ENCODE data around the gene KHNYN. TPM values are rescaled to one million over a fixed set of nuclear protein-coding genes. Genes with fewer than 3 reads are reported as not detected.
A peak's percentile ranks its signal among the peaks of the same experiment; 100 is the strongest.

The KHNYN gene
- total and polyA plus RNA-seq, 4 donors = 15.2 to 64.9 (median 42.3) TPM

- DNase-seq (no peak), ATAC-seq (ENCODE audit: low FRiP score) (no peak)
- H3K36me3 ChIP-seq (ENCODE audit: control insufficient read depth in 1 of 2, insufficient read depth in 2 of 2, low read length in 1 of 2) = no peaks in the 10 kb centered on the region
- no peaks in the 10 kb centered on the region for H3K27me3 ChIP-seq (ENCODE audit: control insufficient read depth in 1 of 2, insufficient read depth in 2 of 2, low read length in 1 of 2)
- no peak overlapping the region for H3K4me3 ChIP-seq (ENCODE audit: low read length in 2 of 2)
- H3K27ac ChIP-seq (ENCODE audit: low read depth in 1 of 2, low read length in 2 of 2) = no peak overlapping the region
- intact Hi-C loops (cut with DNase I) = loop anchor here in 1 of 2 donors (5.0 kb wide), 1 partner anchor 164 kb away; no protein-coding TSS in a partner anchor
- 62 to 68% methylated on average over 19 of the region's 19 CpGs for WGBS, 2 donors
- no peaks in the 10 kb centered on the region for H3K9me3 ChIP-seq (ENCODE audit: control insufficient read depth, low read length)
- H3K4me1 ChIP-seq (ENCODE audit: control insufficient read depth in 1 of 2, insufficient read depth in 2 of 2, low read length in 2 of 2) = no peaks in the 10 kb centered on the region
Observed at GRCh38 chr14:24416254-24416931, 13.4 kb upstream of the KHNYN start.

DNA sequence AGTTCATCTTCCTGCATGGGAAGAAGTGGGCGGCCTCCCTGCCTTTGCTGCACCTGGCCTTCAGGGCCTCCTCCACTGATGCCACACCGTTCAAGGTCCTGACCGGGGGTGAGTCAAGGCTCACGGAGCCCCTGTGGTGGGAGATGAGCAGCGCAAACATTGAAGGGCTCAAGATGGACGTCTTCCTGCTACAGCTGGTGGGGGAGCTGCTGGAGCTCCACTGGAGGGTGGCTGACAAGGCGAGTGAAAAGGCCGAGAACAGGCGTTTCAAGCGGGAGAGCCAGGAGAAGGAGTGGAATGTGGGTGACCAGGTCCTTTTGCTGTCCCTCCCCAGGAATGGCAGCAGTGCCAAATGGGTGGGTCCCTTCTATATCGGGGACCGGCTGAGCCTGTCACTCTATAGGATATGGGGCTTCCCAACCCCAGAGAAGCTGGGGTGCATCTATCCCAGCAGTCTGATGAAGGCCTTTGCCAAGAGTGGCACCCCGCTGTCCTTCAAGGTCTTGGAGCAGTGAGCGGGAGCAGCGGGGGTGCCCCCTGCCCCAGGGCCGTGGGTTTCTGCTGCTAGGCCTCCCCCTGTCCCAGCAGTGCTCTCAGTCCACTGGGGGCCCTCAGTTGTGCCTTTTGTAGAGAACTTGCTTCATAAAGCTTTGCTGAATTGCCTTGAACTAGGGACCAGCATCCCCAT lies 12.7 kb upstream of the KHNYN start:
- DNase-seq = no peak
- no peaks in the 10 kb centered on the region for H3K27me3 ChIP-seq (ENCODE audit: control insufficient read depth in 1 of 2, insufficient read depth in 2 of 2, low read length in 1 of 2)

DNA sequence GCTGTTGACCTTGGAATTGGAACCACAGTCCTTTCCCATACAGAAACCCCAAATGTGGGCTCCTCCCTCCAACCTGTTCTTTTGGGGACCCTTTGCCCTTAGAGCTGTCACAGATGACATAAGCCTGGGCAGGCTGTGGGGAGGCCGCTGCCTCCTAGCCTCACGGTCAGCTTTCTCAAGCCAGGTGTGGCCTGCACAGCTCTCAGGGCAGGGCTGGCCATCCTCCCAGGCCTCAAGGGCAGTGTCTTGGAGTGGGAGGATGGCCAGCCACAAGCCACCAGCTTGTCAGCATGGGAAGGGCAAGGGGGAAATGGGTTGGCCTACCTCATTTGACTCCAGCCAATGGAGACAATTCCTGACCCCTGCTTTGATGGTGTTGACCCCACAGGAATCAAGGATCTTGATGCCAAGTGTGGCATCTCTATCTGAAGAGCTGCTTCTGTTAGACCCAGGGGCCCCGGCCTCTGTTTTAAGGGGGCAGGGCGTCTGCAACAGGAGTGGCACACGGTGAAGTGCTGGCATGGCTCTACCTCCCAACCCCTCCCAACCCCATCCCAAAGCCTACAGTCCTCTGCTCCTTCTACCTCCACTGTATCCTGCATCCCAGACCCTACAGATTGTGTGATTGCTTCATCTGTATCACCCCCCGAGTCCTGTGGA lies 11.8 kb upstream of the KHNYN start:
- H3K36me3 ChIP-seq (ENCODE audit: control insufficient read depth in 1 of 2, insufficient read depth in 2 of 2, low read length in 1 of 2) = no peaks in the 10 kb centered on the region
- H3K4me3 ChIP-seq (ENCODE audit: low read length in 2 of 2) = no peak overlapping the region
- intact Hi-C loops (cut with DNase I) = loop anchor here in 1 of 2 donors (5.0 kb wide), 1 partner anchor 166 kb away; no protein-coding TSS in a partner anchor
- H3K27ac ChIP-seq (ENCODE audit: low read depth in 1 of 2, low read length in 2 of 2) = no peak overlapping the region
- no peaks in the 10 kb centered on the region for H3K9me3 ChIP-seq (ENCODE audit: control insufficient read depth, low read length)
- peak; percentile 20 for ATAC-seq (ENCODE audit: low FRiP score)
- H3K4me1 ChIP-seq (ENCODE audit: control insufficient read depth in 1 of 2, insufficient read depth in 2 of 2, low read length in 2 of 2) = no peaks in the 10 kb centered on the region
- WGBS, 2 donors = 71 to 77% methylated on average over 6 of the region's 6 CpGs
- no peak for DNase-seq
- no peaks in the 10 kb centered on the region for H3K27me3 ChIP-seq (ENCODE audit: control insufficient read depth in 1 of 2, insufficient read depth in 2 of 2, low read length in 1 of 2)

More for the DNA sequence above, 12.7 kb upstream of the KHNYN start:
- Histone ChIP-seq H3K36me3 (ENCODE audit: control insufficient read depth in 1 of 2, insufficient read depth in 2 of 2, low read length in 1 of 2) (no peaks in the 10 kb centered on the region), H3K4me1 (ENCODE audit: control insufficient read depth in 1 of 2, insufficient read depth in 2 of 2, low read length in 2 of 2) (no peaks in the 10 kb centered on the region), H3K9me3 (ENCODE audit: control insufficient read depth, low read length) (no peaks in the 10 kb centered on the region), H3K27ac (ENCODE audit: low read depth in 1 of 2, low read length in 2 of 2) (no peak overlapping the region), H3K4me3 (ENCODE audit: low read length in 2 of 2) (no peak overlapping the region)
- intact Hi-C loops (cut with DNase I) = loop anchor here in 1 of 2 donors (5.0 kb wide), 1 partner anchor 165 kb away; no protein-coding TSS in a partner anchor
- no peak for ATAC-seq (ENCODE audit: low FRiP score)
- WGBS, 2 donors = 77 to 78% methylated on average over 16 of the region's 16 CpGs

DNA sequence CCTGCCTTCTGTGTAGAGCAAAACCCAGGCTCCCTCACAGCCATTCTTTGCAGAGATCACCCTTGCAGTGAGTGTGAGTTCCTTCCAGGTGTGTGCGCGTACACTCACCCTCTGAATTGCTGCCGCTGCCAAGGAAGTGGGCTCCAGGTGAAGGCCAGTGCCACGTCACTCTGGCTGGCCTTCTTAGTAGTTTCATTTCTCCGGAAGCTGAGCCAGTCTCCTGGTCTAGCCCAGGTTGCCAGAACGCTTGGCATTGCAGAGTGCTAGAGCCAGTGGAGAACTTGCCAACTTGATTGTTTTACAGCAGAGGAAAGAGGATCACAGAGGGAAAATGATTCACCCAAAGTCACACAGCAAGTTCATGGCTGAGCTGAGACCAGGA lies 11.3 kb upstream of the KHNYN start:
- Histone ChIP-seq H3K36me3 (ENCODE audit: control insufficient read depth in 1 of 2, insufficient read depth in 2 of 2, low read length in 1 of 2) (no peaks in the 10 kb centered on the region), H3K9me3 (ENCODE audit: control insufficient read depth, low read length) (no peaks in the 10 kb centered on the region), H3K27ac (ENCODE audit: low read depth in 1 of 2, low read length in 2 of 2) (no peak overlapping the region), H3K4me3 (ENCODE audit: low read length in 2 of 2) (no peak overlapping the region), H3K4me1 (ENCODE audit: control insufficient read depth in 1 of 2, insufficient read depth in 2 of 2, low read length in 2 of 2) (no peaks in the 10 kb centered on the region), H3K27me3 (ENCODE audit: control insufficient read depth in 1 of 2, insufficient read depth in 2 of 2, low read length in 1 of 2) (no peaks in the 10 kb centered on the region)
- ATAC-seq (ENCODE audit: low FRiP score) (no peak), DNase-seq (no peak)
- 19 to 27% methylated on average over 6 of the region's 6 CpGs for WGBS, 2 donors
- intact Hi-C loops (cut with DNase I) = loop anchor here in 1 of 2 donors (5.0 kb wide), 1 partner anchor 166 kb away; no protein-coding TSS in a partner anchor

DNA sequence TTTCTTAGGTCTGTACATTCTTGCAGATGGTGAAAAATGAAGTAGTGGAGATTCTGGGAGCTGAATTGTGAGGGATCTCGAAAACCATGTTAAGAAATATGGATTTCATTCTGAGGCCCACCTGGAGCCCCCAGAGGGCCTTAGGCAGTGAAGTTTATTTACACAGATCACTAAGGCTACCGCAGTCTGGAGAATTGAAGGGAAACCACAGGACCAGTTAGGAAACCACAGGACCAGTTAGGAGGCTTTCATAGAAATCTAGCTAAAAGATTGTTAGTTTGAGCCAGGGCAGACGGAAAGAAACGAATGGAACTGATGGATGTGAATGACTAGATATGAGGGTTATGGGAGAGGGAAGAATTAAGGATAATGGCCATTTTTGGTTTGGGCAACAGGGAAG lies 7.5 kb upstream of the KHNYN start:
- intact Hi-C loops (cut with DNase I) = no loop called here
- Histone ChIP-seq H3K27me3 (ENCODE audit: control insufficient read depth in 1 of 2, insufficient read depth in 2 of 2, low read length in 1 of 2) (no peaks in the 10 kb centered on the region), H3K27ac (ENCODE audit: low read depth in 1 of 2, low read length in 2 of 2) (no peak overlapping the region), H3K4me3 (ENCODE audit: low read length in 2 of 2) (no peak overlapping the region), H3K4me1 (ENCODE audit: control insufficient read depth in 1 of 2, insufficient read depth in 2 of 2, low read length in 2 of 2) (no peaks in the 10 kb centered on the region), H3K36me3 (ENCODE audit: control insufficient read depth in 1 of 2, insufficient read depth in 2 of 2, low read length in 1 of 2) (no peaks in the 10 kb centered on the region), H3K9me3 (ENCODE audit: control insufficient read depth, low read length) (no peaks in the 10 kb centered on the region)
- DNase-seq (no peak), ATAC-seq (ENCODE audit: low FRiP score) (no peak)
- WGBS, 2 donors = 75 to 76% methylated on average over 4 of the region's 4 CpGs

- Histone ChIP-seq H3K27me3 (ENCODE audit: control insufficient read depth in 1 of 2, insufficient read depth in 2 of 2, low read length in 1 of 2) (no peaks in the 10 kb centered on the region), H3K4me3 (ENCODE audit: low read length in 2 of 2) (no peak overlapping the region), H3K27ac (ENCODE audit: low read depth in 1 of 2, low read length in 2 of 2) (no peak overlapping the region), H3K9me3 (ENCODE audit: control insufficient read depth, low read length) (no peaks in the 10 kb centered on the region), H3K4me1 (ENCODE audit: control insufficient read depth in 1 of 2, insufficient read depth in 2 of 2, low read length in 2 of 2) (no peaks in the 10 kb centered on the region), H3K36me3 (ENCODE audit: control insufficient read depth in 1 of 2, insufficient read depth in 2 of 2, low read length in 1 of 2) (no peaks in the 10 kb centered on the region)
- ATAC-seq (ENCODE audit: low FRiP score) (no peak), DNase-seq (peak in 1 of 2 donors; percentile 9)
- intact Hi-C loops (cut with DNase I) = no loop called here
- WGBS, 2 donors = 79 to 84% methylated on average over 12 of the region's 12 CpGs
Observed at GRCh38 chr14:24422694-24423601, 6.8 kb upstream of the KHNYN start.

DNA sequence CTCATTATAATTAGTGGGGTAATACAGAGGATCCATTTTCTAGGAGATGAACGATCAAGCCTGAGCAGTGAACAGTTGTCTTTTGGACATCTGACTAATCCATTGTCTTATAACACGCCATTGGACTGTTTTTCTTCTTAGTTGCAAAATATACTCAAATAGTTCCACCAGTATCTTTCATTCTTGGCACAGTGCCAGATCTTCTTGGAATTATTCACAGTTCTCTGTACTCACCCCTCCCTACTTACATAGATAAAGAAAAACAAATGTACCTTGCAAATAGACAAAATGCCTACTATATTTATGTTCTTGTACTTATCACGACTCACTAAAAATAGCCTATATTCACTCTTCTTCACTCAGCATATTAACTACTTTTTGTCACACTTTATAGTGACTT lies 4.0 kb upstream of the KHNYN start:
- no peak overlapping the region for H3K27ac ChIP-seq (ENCODE audit: low read depth in 1 of 2, low read length in 2 of 2)

More for the DNA sequence above, 4.0 kb upstream of the KHNYN start:
- Histone ChIP-seq H3K9me3 (ENCODE audit: control insufficient read depth, low read length) (no peaks in the 10 kb centered on the region), H3K4me3 (ENCODE audit: low read length in 2 of 2) (no peak overlapping the region), H3K4me1 (ENCODE audit: control insufficient read depth in 1 of 2, insufficient read depth in 2 of 2, low read length in 2 of 2) (no peaks in the 10 kb centered on the region), H3K36me3 (ENCODE audit: control insufficient read depth in 1 of 2, insufficient read depth in 2 of 2, low read length in 1 of 2) (no peaks in the 10 kb centered on the region), H3K27me3 (ENCODE audit: control insufficient read depth in 1 of 2, insufficient read depth in 2 of 2, low read length in 1 of 2) (no peaks in the 10 kb centered on the region)
- no peak for DNase-seq
- intact Hi-C loops (cut with DNase I) = no loop called here
- ATAC-seq (ENCODE audit: low FRiP score) = peak; percentile 26
- WGBS, 2 donors = 39 to 44% methylated on average over 3 of the region's 3 CpGs

Measured in aorta (tissue), 5 donors.